Measurements from ENCODE around the gene ID4.

The ID4 gene

GRCh38 chr6:19876672-19877071, 39.5 kb downstream of the ID4 start:
- H3K27ac ChIP-seq, result no peak overlapping the region
- ChIA-PET CTCF (no interaction called here), POLR2A (ENCODE audit: low non-redundant PET) (no interaction called here)
- DNase-seq (ENCODE audit: low spot score), result no peak
- TF ChIP-seq, protein P1, sequence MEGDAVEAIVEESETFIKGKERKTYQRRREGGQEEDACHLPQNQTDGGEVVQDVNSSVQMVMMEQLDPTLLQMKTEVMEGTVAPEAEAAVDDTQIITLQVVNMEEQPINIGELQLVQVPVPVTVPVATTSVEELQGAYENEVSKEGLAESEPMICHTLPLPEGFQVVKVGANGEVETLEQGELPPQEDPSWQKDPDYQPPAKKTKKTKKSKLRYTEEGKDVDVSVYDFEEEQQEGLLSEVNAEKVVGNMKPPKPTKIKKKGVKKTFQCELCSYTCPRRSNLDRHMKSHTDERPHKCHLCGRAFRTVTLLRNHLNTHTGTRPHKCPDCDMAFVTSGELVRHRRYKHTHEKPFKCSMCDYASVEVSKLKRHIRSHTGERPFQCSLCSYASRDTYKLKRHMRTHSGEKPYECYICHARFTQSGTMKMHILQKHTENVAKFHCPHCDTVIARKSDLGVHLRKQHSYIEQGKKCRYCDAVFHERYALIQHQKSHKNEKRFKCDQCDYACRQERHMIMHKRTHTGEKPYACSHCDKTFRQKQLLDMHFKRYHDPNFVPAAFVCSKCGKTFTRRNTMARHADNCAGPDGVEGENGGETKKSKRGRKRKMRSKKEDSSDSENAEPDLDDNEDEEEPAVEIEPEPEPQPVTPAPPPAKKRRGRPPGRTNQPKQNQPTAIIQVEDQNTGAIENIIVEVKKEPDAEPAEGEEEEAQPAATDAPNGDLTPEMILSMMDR (conservative IDR thresholded peaks at IDR 0.05; ENCODE audit: low read depth), result no peak

DNA sequence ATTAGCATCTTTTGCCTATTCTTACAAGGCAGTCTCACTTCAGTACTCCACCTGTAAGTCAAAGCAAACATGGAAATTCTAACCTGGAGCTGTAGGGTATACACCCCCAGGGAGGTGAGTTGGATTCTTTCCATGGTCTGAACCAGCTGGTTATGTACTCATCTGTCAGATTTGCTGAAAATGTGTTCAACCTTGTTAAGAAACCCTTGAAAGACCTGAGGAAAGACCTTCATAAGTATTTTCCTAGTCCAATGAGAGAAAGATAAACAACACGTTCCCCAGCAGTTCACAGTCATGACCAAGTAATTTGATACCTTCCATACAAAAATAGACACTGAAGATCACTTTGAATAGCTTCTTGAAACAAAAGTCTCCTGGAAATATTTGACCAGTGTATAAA, 42.5 kb downstream of the ID4 start:
- TF ChIP-seq, protein P1 (conservative IDR thresholded peaks at IDR 0.05; ENCODE audit: low read depth), result no peak
- no peak for DNase-seq (ENCODE audit: low spot score)
- ChIA-PET POLR2A (ENCODE audit: low non-redundant PET) (no interaction called here), CTCF (no interaction called here)
- H3K27ac ChIP-seq, result no peak overlapping the region

DNA sequence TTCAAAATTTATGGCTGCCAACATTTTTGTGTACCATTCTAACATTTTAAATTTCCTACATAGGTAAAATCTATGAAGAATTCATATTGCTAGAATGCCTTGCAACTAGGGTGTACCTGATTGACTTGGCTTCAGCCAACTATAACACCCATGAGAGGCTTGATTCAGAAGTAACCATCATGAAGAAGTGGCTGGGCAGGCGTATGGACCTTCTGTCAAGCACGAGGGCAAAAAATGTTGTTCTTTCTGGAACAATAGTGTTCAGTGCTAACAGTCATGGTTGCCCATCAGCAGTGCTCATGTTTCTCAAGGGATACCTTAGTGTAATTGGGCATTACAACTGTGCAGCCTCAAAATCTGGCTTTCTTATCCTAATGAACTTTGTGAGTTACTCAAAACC, 42.9 kb downstream of the ID4 start:
- TF ChIP-seq, protein P1 (conservative IDR thresholded peaks at IDR 0.05; ENCODE audit: low read depth), result no peak
- CTCF ChIA-PET, result no interaction called here
- POLR2A ChIA-PET (ENCODE audit: low non-redundant PET), result no interaction called here
- no peak for DNase-seq (ENCODE audit: low spot score)
- no peak overlapping the region for H3K27ac ChIP-seq

- ChIA-PET POLR2A (ENCODE audit: low non-redundant PET) (no interaction called here), CTCF (interaction anchor here (0.6 kb wide), 1 partner anchor 1739 kb away, joined by 3 read pairs; no protein-coding TSS in a partner anchor)
- no peak for DNase-seq (ENCODE audit: low spot score)
Observed at GRCh38 chr6:19891451-19891850, 54.3 kb downstream of the ID4 start.

More at GRCh38 chr6:19891451-19891850, 54.3 kb downstream of the ID4 start:
- H3K27ac ChIP-seq, result no peak overlapping the region
- TF ChIP-seq, protein P1 (conservative IDR thresholded peaks at IDR 0.05; ENCODE audit: low read depth), result no peak
